ENCODE results near the gene FAM120B.

FAM120B gene

DNA sequence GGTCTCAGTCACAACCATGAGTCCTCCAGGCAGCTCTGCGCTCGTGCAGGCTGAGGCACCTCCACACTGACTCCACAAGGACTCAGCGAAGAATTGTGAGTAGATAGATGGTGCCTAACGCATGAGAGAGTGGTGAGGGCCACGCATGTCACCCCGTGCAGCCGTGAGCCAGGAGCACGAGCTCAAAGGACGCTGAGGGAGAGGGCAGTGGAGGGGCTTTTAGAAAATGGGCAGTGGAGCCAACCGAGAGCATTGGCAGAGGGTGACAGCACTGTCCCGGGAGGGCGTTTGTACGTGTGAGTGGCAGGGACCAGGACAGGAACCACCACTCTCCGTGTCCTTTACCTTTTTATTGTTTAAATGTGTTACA, 141.0 kb downstream of the FAM120B start:
- DNase-seq: no peak

DNA sequence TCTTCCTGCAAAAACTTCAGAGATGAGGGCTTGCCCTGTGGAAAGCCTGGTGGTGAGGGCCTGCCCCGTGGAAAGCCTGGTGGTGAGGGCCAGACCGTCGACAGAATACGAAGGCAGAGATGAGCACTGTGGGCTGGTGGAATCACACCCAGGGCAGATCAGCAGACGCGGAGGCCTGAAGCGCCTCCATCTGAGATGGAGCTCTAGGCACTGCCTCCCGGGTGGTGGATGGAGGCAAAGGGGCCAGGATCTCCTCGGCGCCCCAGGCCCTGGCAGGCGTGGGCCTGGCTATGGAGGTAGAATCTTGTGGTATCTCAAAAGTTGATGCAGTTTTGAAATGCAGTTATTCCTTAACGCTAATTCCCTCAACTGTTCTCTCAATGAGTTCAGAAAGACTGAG, 141.8 kb downstream of the FAM120B start:
- no peak for DNase-seq

GRCh38 chr6:170448751-170449630, 142.4 kb downstream of the FAM120B start:
- no peak for DNase-seq

- no peak for DNase-seq
Measured at GRCh38 chr6:170449835-170450753, 143.5 kb downstream of the FAM120B start.

- DNase-seq: no peak
Measured at GRCh38 chr6:170450916-170451761, 144.6 kb downstream of the FAM120B start.

DNA sequence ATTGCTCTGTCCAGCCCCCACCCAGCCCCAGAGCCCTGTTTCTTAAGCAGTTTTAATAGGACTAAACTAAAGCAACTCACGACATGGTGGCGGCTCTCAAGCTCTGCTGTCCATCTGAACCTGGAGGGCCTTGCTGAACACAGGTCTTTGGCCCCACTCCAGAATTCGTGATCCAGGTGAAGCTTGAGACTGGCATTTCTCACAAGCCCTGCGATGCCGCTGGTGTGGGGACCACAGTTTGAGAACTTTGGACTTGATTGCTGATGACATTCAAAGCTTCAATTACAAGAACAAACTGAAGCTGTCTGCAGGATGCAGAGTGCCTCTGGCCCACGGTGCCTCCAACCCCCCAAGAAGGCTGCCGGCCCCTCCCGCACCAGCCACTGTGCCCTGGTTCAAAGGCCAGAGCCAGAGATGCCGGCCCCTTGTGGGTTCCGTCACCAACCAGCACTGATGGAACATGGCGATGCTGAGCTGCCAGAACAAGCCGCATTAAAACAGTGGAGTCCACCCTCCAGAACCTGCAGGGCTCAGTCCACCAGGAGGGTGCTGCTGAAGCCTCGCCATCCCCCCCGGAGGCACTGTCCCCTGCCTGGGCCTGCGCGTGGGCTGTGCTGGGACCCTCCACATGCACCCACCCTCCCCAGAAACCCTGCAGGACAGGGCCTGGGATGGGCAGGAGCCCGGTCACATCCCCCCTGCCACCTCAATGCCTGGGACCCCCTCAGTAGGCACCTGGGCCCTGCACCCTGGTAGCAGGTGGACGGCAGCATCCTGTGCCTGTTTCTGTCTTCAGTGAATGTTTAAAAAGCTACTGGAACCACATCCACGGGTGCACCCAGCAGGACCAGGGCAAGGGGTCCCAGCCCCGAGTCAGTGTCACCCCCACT, 145.4 kb downstream of the FAM120B start:
- no peak for DNase-seq

- DNase-seq: no peak
Measured at GRCh38 chr6:170452767-170453545, 146.4 kb downstream of the FAM120B start.

- no peak for DNase-seq
Measured at GRCh38 chr6:170453586-170454511, 147.3 kb downstream of the FAM120B start.

GRCh38 chr6:170454512-170455285, 148.1 kb downstream of the FAM120B start:
- DNase-seq: no peak

- DNase-seq: no peak
Measured at GRCh38 chr6:170455335-170455979, 148.9 kb downstream of the FAM120B start.

DNA sequence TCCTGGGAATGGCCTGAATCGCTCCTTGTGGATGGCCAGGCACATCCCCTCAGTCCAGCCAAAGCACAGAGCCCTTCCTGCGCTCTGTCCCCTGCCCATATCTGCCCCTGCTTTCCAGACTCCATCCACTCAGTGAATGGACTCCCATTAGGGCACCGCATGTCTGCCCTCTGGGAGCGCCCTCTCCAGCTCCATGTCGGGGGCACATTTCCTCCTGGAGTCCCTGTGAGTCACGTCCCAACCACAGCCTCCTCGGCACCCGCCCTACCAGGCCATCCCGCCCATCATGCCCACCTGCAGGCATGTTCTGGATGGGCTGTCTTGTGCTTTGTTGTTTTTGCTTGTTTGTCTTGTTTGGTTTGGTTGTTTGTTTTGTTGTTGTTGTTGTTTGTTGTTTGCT, 149.8 kb downstream of the FAM120B start:
- DNase-seq: no peak
